HG03159 (cell line): ENCODE measurements around the gene CNPY4.

Experiments
- ATAC-seq: cut with Tn5 transposase; IDR thresholded peaks from one replicate; pipeline ENCODE4 v1.9.1; 2021; ENCODE audit warnings: mild to moderate bottlenecking, moderate library complexity; ENCODE audit not compliant: unreplicated experiment

CNPY4 gene, protein sequence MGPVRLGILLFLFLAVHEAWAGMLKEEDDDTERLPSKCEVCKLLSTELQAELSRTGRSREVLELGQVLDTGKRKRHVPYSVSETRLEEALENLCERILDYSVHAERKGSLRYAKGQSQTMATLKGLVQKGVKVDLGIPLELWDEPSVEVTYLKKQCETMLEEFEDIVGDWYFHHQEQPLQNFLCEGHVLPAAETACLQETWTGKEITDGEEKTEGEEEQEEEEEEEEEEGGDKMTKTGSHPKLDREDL

DNA sequence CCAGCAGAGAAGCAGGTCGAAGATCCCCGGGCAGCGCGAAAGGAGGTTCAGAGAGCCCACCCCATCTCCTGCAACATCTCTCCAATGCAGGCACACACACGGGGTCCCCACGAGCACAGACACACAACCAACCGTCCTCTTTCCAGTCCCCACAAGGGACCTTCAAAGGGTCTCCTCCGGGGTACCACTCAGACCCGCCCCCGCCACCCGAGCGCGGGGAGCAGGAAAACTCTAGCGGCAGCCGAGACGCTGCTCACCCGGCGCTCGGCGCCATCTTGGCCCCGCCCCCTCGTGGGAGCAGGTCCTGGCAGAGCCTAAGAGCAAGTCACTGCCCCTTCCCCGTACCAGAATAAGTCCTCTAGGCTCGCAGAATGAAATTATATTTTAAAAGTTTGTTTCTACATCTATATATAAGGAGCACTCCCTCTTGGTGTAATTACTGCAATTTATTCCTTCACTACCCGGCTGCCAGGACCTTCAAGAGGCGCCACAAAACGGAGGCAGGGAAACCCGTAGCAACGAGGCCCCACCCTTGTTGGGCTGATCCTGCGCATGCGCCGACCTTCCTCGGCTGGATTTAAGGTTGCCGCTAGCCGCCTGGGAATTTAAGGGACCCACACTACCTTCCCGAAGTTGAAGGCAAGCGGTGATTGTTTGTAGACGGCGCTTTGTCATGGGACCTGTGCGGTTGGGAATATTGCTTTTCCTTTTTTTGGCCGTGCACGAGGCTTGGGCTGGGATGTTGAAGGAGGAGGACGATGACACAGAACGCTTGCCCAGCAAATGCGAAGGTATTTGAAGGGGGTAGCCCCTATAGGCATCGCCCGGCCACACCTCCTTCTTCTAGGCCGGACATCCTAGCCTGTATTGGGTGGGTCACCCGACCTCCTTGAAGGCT, at the start of gene CNPY4, which contains the start of gene TAF6:
CNPY4 (plus strand) TSS at position 563 of the 898 bp plus-strand sequence; CDS start at position 674, 111 bp downstream.
TAF6 (minus strand) TSS at position 287 of the 898 bp plus-strand sequence. CDS start 5,149 bp downstream, outside the sequence.
- ATAC-seq, result peak; percentile 73

DNA sequence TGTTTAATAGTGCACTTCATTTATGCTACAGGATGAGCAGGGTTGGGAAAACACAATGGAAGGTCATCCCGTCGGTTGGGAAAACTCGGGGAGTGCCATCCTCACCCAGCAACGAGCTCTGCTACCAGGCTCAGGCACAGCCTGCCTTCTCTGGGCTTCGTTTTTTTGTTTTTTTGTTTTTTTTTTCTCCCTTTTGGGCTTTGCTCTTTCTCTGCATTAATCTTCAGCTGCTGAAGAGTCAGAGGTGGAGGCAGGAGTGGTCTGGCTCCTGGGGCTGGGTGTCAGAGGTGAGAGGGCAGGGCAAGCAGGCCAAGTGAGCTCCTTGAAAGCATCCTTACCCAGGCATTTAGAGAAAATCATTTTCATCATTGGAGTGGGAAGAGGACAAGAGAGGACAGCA, 49.4 kb upstream of the CNPY4 start:
- ATAC-seq, result no peak

DNA sequence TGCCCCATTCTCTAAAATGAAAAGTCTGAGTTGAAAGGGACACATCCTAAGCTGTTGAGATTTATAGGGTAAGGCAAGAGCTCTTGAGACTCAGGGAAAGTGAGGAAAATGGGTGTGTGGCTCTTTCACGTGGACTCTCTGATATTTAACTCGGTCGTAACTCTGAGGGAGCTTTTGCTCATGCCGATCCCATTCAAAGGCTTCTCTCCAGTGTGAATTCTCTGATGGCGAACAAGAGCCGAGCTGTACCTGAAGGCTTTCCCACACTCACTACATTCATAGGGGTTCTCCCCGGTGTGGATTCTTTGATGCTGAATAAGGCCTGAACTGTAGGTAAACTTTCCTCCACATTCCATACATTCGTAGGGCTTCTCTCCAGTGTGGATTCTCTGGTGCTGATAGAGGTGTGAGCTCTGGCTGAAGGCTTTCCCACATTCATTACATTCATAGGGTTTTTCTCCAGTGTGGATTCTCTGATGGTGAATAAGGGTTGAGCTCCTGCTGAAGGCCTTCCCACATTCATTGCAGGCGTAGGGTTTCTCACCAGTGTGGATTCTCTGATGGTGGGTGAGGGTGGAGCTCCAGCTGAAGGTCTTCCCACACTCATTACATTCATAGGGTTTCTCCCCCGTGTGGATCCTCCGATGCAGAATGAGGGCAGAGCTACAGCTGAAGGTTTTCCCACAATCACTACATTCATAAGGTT, 48.3 kb upstream of the CNPY4 start:
- ATAC-seq, result no peak

DNA sequence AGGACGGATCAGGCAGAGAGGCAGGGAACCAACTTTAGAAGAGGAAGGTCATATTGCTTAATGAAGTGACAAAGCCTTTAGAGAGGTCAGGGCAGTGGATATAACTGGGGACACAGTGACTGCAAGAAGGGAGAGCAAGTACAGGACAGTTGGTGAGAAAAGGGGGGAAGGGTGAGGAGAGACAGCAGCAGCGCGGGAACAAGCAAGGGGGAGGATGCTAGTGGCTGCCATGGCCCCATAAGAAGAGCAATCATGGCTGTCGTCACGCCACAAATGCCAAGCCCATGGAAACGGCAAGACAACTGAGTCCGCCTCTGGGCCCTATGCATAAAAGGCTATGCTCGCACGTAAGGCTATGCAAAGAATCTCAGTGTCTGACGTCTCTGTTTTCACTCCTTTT, 47.0 kb upstream of the CNPY4 start:
- ATAC-seq, result no peak

DNA sequence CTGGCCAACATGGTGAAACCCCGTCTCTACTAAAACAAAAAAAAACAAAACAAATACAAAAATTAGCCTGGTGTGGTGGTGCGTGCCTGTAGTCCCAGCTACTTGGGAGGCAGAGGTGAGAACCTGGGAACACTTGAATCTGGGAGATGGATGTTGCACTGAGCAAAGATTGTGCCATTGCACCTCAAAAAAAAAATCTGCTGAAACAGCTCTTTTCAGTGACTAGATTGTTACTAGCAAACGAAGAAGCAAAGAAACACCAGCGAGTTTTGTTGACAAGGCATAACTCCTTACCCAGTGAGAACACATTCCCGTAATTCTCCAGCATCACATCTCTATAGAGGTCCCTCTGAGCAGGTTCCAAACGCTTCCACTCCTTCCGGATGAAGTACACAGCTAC, 44.6 kb upstream of the CNPY4 start:
- no peak for ATAC-seq

DNA sequence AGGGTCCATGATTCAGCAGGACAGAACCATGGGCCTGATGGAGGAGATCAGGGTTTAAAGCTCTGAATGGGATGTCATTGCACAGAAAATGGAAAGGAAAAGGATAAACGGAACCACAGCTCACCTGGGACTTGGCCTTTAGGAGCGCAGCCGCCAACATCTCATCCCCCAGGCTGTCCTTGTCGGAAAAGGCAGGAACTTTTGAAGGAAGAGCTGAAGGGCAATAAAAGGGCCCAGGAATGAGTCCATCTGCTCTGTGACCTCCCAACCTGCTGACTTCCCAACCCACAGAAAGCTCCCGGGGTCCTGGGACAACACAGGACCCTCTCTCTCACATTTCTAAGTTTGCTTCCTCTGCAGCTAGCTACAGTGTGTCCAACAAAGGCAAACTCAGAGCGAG, 44.0 kb upstream of the CNPY4 start:
- ATAC-seq, result no peak

DNA sequence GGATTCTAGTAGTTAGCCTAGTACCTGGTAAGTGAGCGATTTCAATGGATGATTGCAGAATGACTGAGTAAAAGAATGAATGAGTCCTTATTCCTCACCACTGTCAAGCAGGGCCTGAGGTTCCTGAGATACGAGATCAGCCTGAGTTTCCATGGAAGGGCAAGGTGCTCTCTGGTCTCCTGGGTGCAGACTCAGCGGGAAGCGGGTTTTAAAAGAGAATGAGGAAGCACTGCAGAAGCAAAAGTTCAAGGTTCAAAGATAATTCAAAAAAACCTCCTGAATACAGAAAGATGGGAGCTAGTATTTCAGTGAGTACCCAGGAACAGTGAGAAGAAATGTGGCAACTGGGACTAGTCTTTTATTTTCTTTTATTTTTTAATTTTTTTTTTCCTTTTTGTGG, 42.2 kb upstream of the CNPY4 start:
- ATAC-seq, result no peak

DNA sequence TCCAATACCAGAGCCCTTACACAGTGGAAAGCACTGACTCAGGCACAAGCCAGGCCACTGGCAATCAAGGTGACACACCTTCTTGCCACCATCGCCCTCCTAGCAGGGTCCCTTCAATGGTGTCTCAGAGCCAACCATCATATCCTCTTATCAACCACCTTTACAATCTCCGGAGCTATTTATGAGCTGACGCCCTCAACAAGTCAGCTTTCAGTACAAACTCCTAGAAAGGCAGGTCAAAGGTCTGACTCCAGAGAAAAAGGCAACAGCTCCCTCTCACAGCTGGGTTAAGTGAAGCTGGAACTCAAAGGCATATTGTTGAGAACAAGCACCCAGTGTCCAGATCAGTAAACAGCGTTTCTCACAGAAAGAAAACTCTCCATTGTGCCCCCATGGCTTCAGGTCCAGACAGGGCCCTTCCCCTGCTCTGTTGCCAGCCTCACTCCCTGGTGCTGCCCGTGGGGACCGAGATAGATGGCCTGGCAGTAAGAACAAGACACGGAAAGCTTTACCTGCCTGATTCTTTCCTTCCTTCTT, 40.3 kb upstream of the CNPY4 start:
- ATAC-seq, result no peak

DNA sequence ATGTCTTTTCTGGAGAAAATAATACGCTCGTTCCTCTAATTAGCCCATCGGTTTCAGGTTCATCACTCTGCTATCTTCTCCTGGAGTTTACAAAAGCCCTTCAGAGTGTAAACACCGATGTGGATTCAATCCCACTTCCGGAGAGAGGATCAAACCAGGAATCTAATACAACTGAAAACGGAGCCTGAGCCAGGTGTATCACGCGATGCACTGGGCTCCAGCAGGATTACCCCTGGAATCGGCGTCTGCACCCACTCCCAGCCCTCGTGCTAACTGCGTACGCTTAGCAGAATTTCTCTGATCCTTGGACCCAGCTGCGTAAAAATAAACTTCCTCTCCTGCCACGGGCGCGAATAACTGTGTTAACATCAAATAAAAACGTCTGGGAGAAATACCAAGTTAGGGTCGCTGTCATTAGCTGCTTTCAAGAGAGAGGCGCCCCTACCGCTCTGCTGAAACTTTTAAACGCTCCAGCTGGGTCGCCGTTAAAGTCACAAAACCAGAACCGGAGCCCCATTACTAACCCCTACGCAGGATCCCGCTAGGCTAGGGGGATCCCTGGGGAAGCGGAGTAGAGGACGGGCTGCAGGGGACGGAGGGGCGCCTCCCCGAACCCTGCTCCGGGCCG, 38.4 kb upstream of the CNPY4 start:
- ATAC-seq, result peak; percentile 4

DNA sequence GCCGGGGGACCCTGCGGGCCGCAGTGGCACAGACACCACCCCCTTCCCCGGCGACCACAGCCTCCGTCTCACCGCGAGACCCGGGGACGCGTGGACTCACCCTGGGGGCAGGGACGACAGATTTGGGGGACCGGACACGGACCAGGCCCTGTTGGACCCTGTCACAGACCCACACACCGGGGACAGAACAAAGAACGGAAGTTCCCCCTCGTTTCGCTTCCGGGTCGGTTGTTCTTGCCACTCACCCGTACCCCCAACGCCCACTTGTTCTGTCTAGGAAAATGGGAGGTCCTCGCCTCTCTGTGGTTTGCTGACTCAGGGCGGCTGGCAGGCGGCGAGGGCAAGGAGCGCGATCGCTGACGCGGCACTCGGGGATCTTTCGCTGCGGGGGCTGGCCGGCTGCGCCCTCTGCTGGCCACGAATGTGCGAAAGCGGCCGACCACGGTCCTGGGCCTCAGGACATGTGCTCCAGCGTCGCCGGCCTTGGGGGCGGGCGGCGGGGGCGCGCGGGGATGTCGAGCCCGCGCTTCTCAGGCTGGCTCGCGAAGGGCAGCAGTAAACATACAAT, 37.8 kb upstream of the CNPY4 start, which contains the start of gene ZNF3:
ZNF3 (minus strand) TSS at position 189 of the 568 bp plus-strand sequence. CDS start 4,366 bp downstream, outside the sequence.
- peak; percentile 74 for ATAC-seq

DNA sequence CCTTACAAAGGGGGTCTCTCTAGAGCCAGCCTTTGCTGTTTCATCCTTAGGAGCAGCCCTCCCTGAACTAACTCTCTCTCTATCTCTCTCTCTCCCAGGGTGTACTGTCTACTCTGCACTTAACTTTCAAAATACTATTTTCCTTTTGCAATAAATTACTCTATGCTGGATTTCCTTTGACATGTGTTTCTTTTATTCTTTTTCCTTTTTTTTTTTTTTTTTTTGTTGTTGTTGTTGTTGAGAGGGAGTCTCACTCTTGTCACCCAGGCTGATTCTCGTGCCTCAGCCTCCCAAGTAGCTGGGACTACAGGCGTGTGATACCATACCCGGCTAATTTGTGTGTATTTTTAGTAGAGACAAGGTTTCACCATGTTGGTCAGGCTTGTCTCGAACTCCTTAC, 36.5 kb upstream of the CNPY4 start:
- no peak for ATAC-seq

DNA sequence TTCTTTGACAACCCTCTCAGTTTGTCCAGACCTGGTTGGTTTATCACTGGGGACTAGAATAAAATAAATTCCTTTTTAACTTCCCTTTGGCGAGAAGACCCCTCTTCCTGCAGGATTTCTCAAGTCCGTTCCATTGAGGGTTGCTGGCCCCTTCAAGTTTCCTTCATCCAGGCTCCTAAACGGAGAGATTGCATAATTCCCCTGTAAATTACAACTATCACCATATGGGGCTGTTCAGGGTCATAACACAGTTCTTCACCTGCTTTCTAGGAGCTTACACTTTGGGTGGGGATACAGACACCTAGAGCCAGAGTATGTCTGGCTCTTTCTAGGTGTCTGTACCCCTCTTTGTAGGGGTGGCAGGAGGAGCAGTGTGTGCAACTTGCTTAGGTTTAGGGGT, 33.9 kb upstream of the CNPY4 start:
- no peak for ATAC-seq

DNA sequence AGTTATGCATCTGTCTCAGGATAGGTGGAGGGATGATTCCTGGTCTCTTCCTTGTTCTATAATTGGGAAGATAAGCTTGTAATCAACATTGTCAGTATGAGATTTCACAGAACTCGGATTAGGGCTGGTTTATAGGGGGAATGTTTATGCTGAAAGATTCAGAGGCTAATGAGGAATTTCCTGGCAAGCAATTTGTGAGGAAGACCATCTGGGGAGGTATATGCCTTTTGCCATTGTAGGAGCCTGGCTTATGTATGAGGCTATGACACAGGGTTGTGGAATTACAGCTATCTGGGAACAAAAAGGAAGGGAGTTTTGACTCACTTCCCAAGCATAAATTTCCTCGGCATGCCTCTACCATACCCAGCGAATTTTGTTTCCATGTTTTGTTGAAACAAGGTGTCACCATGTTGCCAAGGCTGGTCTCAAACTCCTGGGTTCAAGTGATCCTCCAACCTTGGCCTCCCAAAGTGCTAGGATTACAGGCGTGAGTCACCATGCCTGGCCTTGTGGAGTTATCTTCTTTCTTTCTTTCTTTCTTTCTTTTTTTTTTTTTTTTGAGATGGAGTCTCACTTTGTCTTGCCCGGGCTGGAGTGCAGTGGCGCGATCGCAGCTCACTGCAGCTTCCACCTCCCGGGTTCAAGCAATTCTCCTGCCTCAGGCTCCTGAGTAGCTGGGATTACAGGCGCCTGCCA, 32.2 kb upstream of the CNPY4 start:
- no peak for ATAC-seq

DNA sequence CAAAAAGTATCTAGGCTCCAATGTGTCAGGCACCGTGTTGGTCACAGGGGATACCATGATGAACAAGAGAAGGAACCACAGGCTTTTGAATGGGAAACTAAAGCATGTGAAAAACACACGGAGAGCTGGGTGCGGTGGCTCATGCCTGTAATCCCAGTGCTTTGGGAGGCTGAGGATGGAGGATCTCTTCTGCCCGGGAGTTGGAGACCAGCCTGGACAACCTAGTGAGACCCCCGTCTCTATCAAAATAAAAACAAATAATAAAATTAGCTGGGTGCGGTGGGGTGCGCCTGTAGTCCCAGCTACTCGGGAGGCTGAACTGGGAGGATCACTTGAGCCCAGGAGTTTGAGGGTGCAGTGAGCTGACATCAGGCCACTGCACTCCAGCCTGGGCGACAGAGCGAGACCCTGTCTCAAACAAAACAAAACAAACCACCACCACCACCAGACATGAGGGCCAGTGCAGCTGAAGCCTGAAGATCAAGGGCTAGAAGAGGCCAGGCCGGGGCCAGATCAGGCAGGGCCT, 31.3 kb upstream of the CNPY4 start:
- peak; percentile 24 for ATAC-seq

DNA sequence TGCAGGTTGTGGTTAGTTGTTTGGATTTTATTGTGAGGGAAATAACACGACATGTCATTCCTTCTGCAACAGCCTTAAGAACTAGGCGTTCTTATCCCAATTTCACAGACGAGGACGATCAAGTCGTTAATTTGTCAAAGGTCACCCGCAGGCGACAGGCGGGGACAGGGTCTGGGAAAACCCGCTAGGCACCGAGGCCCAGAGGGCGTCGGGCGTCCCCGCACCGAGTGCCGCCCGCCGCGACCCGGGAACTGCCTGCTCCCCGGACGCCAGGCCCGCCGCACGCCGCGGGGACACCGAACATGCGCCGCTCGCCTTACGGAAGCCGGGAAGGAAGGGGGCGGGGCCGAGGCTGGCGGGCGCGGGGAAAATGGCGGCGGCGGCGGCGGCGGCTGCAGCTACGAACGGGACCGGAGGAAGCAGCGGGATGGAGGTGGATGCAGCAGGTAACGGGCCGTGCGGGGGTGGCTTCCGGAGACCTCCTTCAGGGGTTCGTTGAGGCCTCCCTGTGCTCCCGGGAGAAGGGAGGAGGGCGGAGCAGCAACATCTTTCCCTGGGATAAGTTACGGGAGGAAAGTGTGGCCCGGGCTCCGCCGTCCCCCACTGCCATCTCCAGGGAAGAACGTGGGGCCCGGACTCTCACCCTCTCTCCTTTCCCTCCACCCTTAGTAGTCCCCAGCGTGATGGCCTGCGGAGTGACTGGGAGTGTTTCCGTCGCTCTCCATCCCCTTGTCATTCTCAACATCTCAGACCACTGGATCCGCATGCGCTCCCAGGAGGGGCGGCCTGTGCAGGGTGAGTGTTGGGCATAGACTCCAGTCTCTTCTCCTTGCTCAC, 30.6 kb upstream of the CNPY4 start, which contains the start of gene COPS6:
COPS6 (plus strand) TSS at position 349 of the 837 bp plus-strand sequence; CDS start at position 371, 22 bp downstream.
- ATAC-seq, result peak; percentile 61

DNA sequence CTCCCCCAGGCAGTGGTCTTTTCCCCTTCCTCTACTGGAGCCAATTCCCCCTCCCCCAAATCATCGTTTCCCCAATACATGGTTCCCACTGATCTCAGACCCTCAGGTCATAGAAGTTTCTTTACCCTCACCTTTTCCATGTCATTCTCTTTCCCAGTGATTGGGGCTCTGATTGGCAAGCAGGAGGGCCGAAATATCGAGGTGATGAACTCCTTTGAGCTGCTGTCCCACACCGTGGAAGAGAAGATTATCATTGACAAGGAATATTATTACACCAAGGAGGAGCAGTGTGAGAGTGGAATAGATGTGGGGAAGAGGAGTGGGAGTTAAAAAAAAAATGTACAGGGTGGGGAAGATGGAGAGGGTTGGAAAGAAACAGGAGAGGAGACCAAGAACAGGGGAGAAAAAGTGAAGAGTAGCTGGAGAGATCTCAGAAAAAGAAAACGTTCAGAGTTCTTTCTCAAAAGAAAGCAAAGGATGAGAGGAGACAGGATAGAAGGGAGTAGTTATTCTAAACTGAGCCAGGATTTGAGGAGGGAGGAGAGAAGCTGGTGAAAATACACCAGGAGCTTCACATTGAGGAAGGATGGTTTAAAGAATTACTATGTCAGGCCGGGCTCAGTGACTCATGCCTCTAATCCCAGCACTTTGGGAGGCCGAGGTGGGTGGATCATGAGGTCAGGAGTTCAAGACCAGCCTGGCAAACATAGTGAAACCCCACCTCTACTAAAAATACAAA, 29.8 kb upstream of the CNPY4 start:
- no peak for ATAC-seq

DNA sequence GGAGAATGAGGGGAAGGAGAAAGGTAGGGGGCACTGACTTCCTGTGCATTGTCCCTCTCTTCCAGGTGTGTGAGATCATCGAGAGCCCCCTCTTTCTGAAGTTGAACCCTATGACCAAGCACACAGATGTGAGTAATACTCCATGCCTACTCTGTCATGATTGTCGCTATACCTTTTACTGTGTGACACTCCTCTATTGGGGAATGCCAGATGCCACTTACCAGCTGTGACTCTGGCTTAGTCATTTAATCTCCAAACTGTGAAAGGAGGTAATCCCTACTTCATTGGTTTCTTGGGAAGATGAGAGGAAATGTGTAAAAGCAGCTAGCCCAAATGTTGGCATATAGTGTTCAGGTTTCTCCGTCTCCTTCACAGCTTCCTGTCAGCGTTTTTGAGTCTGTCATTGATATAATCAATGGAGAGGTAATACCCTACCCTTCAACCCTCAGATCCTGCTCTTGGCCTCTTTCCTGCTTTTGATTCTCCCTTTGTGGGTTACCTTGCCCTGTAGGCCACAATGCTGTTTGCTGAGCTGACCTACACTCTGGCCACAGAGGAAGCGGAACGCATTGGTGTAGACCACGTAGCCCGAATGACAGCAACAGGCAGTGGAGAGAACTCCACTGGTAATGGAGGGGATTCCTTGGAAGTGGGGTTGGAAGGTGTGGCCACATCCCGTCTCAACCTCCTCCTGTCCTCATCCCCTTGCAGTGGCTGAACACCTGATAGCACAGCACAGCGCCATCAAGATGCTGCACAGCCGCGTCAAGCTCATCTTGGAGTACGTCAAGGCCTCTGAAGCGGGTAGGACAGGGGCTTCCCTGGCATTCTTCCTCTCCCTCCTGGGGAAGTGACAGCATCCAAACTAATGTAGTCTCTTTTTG, 28.7 kb upstream of the CNPY4 start:
- no peak for ATAC-seq
